AG04449 (cell line): ENCODE data around the gene EXPH5.

ENCODE experiments used
- CTCF ChIA-PET: fragments of 350-600 bp; formaldehyde crosslinking; extraction: SDS; loops from one replicate; lab custom pipeline; 2021; ENCODE audit warnings: antibody characterized with exemption; lab: Yijun Ruan, JAX
- POLR2A ChIA-PET: fragments of 400-600, 350-600 bp; formaldehyde crosslinking; extraction: SDS; loops from one replicate; lab custom pipeline; 2020; ENCODE audit warnings: antibody characterized with exemption, inconsistent platforms; lab: Yijun Ruan, JAX
- DNase-seq: peaks from one replicate; pipeline ENCODE4 v3.0.0-alpha.2; 2010; ENCODE audit warnings: low read depth, low spot score
- H3K4me3 ChIP-seq: 2 replicates; pipeline ENCODE4 v1.5.1; 2011; ENCODE audit warnings: low read depth, mild to moderate bottlenecking, control low read depth, low read length
- TF ChIP-seq, protein P1 (sequence below): IDR thresholded peaks from one replicate; pipeline ENCODE4 v1.5.1; 2011; ENCODE audit warnings: mild to moderate bottlenecking, moderate library complexity, low read length, control low read depth, inconsistent platforms; ENCODE audit not compliant: insufficient read depth; ENCODE audit errors: missing control alignments

The EXPH5 gene

DNA sequence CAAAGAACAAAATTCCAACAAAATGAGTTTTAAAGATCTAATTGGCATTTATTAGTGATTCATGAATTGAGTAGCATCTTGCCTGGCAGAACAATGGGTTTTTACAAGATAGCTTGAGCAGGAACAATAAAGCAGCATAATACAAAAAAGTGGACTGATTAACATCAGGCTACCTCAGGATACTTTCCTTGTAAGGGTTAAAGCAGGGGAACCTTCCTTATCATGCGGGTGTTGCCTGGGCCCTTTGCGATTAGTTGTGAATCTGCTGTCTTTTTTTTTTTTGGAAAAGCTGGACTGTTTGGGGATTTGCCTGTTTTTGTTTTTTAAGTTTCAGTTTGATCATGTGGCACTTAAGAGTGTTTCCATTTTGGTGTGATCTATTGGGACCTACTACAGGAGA lies 37.5 kb downstream of the EXPH5 start:
- H3K4me3 ChIP-seq: no peak overlapping the region
- no peak for DNase-seq
- TF ChIP-seq, protein P1, sequence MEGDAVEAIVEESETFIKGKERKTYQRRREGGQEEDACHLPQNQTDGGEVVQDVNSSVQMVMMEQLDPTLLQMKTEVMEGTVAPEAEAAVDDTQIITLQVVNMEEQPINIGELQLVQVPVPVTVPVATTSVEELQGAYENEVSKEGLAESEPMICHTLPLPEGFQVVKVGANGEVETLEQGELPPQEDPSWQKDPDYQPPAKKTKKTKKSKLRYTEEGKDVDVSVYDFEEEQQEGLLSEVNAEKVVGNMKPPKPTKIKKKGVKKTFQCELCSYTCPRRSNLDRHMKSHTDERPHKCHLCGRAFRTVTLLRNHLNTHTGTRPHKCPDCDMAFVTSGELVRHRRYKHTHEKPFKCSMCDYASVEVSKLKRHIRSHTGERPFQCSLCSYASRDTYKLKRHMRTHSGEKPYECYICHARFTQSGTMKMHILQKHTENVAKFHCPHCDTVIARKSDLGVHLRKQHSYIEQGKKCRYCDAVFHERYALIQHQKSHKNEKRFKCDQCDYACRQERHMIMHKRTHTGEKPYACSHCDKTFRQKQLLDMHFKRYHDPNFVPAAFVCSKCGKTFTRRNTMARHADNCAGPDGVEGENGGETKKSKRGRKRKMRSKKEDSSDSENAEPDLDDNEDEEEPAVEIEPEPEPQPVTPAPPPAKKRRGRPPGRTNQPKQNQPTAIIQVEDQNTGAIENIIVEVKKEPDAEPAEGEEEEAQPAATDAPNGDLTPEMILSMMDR: no peak
- ChIA-PET CTCF (no interaction called here), POLR2A (no interaction called here)

DNA sequence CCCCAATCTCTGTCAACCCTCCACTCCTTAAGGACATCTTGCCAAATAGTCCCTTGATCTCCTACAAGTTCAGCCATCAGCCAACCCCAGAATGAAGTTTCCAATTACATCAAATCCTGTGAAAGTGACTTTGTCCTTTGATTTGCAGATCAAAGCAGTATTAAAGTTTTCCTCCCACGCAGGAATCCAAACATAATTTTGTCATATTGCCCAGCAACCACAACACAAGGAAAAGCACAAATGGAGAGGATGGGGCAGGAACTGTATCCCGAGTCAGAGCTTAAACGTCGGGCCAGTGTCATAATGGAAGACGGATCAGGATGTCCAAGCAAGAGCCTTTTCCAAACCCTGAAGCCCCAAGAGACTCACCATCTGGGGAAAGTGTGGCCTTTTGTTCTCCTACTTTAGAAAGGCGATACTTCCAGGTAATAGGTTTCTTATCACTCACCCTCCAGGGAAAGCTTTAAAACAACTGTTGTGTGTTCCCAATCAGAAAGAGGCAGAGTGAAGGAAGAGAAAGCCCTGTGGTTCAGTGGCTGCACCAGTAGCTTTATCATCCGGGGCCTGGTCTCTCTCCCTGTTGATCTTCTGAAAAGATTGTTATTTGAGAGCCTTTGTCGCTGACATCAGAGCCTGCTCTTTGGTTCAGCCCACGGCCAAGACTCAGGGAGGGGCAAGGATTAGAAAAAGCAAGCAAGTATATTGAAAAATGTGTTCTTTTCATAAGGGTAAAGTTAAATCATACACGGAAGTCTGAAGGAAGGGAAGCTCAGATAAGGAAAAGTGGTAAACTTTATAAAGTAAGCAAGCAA lies 41.7 kb downstream of the EXPH5 start:
- ChIA-PET POLR2A (no interaction called here), CTCF (no interaction called here)
- no peak overlapping the region for H3K4me3 ChIP-seq
- DNase-seq: no peak
- TF ChIP-seq, protein P1: no peak

DNA sequence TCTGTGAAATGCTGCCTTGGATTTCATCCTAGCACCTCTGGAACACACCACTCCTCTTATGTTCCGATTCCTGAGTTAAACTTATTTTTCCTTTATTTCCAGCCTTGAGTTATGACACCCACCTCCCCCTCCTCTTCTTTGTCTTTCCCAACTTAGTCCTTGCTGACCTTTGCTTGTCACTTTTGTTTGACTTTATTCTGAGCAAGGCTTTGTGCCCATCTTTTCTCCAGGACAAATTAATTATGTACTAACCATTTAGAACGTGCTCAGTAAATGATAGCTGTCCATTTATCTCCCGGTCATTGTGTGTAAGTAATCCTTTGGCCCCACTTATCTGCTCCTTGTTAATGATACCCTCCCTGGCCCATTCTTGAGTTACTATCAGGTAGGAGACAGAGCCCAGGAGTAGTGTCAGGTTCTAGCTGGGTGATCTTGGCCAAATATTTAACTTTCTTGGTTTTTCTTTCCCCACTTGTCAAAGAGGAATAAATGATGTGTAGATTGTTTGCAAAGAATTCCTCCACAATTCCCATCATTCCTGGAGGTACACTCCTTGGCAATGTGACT lies 44.2 kb downstream of the EXPH5 start:
- ChIA-PET POLR2A (no interaction called here), CTCF (interaction anchor here (1.2 kb wide), 1 partner anchor 9 kb away, joined by 3 read pairs; no protein-coding TSS in a partner anchor)
- no peak for DNase-seq
- H3K4me3 ChIP-seq: no peak overlapping the region
- TF ChIP-seq, protein P1: no peak

DNA sequence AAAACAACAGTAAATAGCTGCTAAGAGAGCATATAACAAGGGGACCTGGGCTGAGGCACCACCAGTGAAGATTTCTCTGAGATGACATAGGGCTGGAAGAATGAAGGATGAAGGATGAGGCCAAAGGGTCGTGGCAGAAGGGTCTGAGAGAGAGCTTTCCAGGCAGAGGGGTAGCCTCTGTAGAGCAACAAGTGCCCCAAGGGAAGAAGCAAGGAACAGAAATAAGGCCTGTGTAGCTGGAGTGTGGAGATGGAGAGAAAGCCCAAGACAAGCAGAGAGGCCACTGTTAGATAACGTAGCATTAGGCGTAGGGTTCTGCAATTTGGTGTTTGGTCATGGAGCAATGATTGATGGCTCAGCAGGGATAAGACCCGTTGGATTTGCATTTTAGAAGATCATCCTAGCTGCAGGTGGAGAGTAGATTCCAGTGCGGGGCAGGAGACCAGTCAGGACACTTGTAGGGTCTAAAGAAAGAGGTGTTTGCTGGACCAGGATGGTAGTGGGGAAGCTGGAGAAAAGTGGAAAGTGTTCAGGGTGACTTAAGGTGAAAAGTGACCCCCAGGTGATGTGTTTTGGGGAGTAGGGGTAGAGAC lies 47.6 kb downstream of the EXPH5 start:
- ChIA-PET CTCF (interaction anchor here (1.1 kb wide), 1 partner anchor 103 kb away, joined by 3 read pairs; no protein-coding TSS in a partner anchor), POLR2A (no interaction called here)
- DNase-seq: no peak
- TF ChIP-seq, protein P1: no peak
- no peak overlapping the region for H3K4me3 ChIP-seq

DNA sequence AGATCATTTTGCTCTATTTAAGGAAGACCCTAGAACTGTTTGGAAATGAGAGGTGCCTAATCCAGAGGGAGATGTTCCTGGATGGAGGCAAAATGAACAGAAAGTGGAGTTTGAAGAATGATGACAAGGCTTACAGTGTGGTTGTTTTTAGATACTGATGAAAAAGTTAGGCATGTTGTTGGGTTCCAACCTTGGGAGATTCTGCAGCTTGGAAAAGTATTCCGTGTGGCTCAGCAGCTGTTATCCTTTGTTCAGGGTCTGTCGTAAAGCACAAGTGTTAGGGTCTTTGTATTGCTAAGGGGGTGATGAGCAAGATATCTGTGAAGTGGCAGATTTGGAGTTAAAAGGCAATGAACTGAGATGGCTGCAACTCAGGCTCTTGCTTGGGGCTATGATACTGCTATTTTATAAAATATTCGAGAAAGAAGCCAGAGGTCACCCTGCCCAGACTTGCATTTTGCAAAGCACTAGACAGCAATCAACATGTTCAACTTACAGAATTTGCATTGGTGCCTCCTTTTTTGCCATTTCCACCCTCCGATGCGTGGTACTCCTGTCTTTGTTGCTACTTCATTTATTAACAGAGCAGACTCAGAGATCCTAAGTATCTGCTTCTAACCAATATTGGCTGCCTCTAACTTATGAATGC lies 50.1 kb downstream of the EXPH5 start:
- TF ChIP-seq, protein P1: no peak
- DNase-seq: no peak
- POLR2A ChIA-PET: no interaction called here
- CTCF ChIA-PET: no interaction called here
- no peak overlapping the region for H3K4me3 ChIP-seq

DNA sequence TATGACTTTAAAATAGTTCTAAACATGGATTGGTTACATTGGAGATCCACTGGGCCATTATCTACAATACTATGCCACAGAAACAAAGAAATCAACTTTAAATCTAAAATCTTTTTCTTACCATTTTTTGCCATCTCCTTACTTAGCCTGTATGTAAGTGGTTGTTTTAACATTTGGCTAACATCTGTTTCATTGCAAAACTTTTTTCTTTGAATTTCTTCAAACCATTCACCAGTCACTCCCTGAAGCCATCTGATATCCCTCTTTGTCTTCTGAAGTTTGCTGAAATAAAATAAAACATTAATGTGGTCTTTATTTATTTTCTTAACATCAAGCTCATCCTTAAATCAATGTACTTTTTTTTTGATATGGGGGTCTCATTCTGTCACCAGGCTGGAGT lies 52.0 kb downstream of the EXPH5 start:
- POLR2A ChIA-PET: no interaction called here
- no peak overlapping the region for H3K4me3 ChIP-seq
- CTCF ChIA-PET: no interaction called here
- DNase-seq: no peak
- TF ChIP-seq, protein P1: no peak
